Measurements from ENCODE around the gene RHBDD1.
A peak's percentile ranks its signal among the peaks of the same experiment; 100 is the strongest.

RHBDD1 gene

DNA sequence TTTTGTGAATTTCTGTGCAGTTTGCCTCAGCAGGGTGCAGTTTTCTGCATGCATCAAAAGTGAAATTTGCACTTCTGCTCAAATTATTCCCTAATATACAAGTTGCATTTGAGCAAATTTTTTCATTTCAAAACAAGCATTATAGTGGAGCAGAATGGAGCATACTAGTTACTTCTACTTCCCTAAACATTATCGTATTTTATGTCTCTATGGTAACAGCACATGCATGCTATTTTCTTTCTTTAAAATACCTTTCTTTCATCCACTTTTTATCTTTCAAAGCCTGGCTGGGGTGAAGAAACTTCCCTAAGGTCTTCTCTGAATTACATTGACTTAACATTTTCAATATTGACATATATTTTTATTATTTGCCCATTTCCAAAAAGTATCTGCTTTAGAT lies 11.2 kb downstream of the RHBDD1 start:
- DNase-seq = no peak

DNA sequence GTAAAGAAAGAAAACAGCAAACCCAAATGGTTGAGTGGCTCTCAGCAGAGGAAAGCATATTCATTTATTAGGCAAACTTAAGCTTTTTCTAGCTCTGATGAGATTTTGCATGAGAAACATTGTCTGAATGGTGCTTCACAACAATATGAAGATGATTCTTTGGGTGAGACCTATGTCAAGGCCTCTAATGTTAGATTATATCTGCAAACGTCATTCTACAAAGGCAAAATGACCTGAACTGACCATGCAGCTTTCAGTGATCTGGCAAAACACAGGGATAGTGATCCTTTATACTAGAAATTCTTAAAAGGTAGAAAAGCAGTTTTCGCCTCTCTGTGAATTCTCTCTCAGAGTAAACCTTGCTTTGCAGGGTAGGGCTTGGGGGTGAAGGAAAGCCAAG lies 11.7 kb downstream of the RHBDD1 start:
- DNase-seq = no peak

DNA sequence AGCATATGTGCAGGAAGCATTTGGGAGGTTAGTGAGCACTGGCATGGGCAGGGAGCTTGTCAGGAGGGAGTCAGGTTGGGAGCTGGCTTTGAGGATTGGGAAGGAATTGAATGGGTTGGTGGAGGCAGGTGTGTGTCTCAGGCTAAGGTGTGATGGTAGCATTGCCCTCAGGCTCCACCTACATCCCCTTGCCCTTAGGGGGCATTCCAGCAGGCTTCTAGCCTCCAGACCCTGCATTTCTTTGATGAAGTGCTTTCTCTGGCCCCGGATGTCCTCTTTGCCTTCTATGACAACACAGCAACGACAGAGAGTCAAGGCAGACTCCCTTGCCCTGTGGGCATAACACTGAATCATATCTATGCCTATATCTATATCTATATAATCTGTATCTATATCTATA lies 13.5 kb downstream of the RHBDD1 start:
- DNase-seq = no peak

DNA sequence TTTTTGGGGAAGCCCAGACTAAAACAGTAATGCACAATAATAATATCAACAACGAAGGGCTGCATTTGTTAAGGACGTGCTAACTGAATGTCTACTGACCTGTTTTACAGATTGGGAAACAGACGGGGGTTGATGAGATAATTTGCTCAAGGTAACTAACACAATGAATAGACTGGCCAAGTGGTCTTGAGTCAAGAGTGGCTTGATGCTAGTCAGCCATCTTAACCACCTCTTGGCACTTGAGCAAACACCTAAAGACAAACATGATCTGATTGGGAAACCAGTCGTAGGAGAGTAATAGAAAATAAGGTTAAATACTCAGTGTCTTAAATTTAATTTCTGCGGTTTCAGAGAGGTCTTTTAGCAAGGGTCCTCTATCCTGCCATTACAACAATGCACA lies 14.2 kb downstream of the RHBDD1 start:
- no peak for DNase-seq

DNA sequence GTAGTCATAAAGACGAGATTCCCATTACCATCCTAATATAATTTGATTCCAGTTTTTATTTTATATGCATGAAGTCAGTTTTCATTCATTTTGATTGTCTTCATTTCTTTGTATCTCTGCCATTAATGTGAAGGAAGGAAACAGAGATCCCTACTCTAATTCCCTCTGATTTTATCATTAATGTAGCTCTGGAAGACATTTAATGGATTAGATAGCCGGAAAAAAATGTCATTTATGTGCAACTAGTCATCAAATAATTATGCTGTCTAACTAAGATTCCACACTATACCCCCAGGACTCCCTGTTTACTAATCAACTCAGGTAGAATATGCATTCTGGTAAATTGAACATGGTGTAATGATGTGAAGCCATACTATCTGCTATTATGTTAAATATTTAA lies 19.9 kb downstream of the RHBDD1 start:
- no peak for DNase-seq

DNA sequence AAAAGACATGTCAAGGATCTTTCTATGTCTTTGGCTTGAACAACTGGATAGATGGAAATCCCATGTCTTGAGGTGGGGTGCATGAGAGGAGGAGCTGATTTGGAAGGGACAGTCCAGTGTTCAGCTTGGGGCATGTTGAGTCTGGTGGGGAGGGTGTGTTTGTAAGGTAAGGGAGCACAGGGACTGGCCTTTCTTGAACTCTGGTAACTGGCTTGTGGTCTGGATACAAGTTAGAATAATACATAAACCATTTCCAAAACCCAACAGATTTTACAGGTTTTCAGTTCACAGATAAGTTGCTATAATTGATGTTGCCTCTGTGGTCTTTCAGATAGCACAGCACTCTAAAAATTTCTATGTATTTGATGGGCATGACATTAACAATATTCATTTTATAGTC lies 24.2 kb downstream of the RHBDD1 start:
- no peak for DNase-seq

DNA sequence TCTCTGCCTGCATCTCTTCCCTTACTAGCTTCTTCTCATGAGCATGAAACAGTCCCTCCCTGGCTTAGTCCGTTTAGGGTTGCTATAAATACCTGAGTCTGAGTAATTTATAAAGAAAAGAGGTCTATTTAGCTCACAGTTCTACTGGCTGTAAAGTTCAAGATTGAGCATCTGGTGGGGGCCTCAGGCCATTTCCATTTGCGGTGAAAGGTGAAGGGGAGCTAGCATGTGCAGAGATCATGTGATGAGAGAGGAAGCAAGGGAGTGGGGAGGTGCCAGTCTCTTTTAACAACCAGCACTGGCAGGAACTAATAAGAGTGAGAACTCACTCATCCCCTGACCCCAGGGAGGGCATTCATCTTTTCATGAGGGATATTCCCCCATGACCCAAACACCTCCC lies 26.8 kb downstream of the RHBDD1 start:
- DNase-seq = no peak

DNA sequence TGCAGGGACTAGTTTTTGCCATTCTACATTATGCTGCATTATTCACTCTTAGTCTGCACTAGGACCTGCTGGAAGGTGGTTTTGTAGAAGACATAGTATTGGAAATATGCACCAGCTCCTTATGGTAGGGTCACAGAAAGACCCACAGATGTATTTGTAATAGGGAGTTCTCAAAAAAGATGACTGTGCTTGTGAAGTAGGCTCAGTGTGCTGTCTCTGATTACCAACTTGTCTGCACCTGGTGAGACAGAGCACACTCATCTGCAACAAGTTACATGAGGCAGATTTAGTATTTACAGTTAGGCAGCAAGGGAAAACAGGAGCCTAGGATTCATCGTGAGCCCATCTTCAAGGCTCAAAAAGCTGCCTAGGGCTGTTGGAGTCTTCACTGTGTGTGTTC lies 29.4 kb downstream of the RHBDD1 start:
- no peak for DNase-seq

DNA sequence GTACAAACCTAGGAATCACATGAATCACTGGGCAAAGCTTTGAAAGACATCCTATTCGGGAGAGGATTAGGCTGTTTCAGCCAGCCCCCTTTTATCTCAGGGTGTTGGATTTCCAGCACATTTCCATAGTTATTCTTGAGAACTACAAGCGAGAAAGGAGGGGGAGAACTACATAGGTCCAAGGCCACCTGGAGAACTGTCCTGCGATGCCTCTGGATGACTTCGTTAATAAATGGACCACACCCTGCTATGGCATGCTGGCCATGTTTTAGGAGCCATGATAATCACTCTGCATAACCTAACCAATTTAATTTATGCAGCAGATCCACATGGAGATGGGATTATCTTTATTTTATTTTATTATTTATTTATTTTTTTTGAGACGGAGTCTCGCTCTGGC lies 29.9 kb downstream of the RHBDD1 start:
- no peak for DNase-seq

DNA sequence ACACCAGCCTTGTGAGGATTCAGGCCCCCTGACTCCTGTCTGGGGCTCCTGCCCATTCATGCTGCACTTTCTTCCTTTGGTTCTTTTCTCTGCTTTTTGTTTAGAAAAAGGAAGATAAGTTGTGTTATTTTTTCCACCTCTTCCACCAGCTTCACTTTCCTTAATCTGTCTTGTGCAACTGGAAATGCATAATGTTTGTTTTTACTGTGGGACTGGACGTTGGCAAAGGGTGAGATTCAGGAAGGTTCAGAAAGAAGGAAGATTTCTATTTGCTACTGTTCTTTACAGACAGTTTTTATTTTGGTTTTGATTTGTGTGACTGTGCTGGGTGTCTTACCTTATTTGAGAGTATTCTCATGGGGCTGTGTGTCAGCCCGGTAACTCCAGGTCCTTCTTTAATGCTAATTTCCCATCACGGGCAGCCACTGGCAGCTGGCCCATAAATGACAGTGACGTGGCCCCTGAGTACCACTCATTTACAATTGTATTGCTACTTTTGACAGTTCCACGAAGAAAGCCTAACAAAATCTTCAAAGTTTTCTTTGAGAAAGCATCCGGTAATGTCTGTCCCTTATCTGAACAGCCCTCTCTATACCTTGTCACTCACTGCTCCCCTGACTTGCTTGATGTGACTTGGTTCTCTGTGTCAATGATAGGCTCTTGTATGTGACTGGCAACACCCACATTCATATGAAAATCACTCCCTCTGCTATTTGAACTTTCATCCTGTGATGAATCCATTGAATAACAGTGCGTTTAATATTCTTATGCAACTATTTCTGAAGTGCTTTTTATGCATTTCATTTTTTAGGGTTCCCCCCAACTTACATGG lies 32.7 kb downstream of the RHBDD1 start:
- no peak for DNase-seq

DNA sequence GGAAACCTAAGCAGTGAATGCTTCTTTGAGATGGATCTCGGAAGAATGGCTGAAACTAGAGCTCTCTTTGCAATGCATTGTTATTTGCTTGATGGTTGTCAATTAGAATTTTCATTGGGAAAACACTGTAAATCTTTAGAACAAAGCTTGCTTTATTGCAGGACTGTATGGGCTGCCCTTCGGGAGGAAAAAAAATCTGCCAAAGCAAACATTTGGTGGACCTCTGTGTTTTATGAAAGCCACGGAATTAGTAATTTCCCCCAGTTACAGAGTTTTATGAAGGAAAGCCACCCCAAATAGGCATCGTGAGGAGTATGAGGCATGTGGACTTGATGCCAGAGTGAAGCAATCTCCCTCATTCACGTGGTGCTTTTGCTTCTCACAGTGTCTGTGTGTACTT lies 33.5 kb downstream of the RHBDD1 start:
- DNase-seq = no peak

DNA sequence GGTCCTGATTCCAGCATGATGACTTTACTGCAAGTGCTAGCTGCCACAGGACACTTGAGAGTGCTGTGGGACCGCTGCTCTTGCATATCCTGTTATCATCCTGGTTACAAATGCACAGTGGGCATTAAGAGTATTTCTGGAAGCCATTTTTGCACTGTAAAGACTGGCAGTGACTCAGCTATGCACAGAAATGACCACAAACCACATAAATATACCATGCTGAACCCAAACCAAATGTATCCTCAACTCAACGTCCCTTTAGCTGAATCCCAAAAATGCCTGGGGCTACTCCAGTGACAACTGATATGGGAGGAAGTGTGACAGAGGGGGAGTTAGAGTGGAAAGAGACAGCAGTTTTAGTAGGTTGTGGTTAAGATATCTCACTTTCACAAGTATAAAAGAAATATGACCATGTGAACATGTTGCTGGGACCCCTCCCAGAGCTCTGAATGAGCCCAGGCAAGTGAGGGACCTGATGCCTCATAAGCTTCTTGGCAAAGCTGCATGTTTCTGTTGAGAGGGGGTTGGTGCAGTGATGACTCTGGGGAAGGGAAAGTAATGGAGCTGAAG lies 37.3 kb downstream of the RHBDD1 start:
- peak; percentile 77 for DNase-seq

DNA sequence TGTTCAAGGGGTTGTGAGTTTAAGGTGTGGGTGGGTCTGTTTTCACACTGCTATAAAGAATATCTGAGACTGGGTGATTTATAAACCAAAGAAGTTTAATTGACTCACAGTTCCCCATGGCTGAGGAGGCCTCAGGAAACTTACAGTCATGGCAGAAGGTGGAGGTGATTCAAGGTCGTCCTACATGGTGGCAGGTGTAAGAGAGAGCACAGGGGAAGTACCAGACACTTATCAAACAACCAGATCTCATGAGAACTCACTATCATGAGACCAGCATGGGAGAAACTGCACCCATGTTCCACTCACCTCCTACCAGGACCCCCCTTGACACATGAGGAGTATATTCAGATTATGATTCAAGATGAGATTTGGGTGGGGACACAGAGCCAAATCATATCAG lies 38.0 kb downstream of the RHBDD1 start:
- no peak for DNase-seq

DNA sequence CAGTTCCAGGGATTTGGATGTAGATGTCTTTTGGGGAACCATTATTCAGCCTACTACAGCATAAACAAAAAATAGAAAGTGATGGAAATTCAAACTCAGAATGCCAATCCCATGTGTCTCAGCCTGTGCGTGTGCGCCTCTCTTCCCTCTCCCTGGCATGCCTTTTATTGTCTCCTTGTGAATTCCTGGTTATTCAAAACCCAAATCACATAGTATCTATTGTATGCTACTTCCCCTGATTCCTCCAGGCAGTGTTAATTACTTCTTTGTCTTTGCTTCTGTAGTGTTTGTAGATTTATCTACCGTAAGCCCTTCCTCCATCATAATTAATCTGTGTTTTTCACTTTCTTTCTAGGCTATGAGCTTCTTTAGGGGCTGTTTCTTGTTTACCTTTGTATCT lies 38.9 kb downstream of the RHBDD1 start:
- DNase-seq = no peak

DNA sequence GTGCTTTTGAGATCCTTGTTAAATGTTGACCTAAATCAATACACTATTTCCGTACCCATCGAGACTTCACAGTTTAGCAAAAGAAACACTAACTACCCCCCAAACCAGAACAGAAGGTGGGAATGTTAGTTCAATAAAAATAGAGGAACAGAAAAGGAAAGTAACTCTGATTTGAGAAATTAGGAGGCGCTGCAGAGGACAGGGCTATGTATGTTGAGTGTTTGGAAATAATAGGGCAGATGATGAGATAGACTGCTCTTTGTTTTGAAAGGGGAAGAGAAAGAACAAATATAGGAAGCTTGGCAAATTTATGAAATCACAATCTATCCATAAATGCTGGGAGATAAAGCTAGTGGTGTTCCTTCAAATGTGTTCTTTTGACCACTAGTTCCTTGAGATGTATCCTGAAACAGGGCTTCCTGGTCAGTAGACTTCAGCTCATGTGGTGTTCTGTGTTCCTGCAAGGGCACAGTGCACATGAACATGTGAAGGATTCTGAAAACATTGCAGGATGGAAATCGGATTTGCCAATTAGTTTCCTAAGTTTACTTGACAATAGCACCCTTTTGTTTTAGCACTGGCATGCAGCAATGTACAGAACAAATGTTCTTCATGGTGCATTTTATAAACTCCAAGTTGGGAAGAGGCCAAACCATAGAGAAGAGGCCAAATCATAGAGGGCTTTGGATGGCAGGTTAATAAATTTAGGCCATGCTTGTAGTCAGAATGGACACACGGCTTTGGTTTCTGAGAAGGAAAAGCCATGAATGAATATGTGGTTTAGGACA lies 39.8 kb downstream of the RHBDD1 start:
- no peak for DNase-seq

DNA sequence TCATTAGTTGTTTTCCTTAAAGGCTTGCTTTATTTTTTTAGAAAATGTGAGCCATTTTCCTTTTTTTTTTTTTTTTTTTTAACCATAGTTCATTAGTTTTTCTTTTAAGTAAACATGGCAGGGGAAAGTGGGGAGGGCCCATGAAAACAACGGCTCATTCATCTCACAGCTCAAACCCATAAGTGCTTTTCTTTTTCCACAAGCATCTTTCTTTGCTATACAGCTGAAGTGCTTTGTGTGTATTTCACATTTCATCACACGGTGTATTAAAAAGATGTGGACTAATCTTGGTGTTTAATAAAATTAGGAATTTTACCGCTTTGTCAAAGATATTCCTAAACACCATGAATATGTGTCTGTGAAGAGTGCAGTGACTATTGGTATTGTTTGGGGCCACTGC lies 41.6 kb downstream of the RHBDD1 start:
- no peak for DNase-seq

DNA sequence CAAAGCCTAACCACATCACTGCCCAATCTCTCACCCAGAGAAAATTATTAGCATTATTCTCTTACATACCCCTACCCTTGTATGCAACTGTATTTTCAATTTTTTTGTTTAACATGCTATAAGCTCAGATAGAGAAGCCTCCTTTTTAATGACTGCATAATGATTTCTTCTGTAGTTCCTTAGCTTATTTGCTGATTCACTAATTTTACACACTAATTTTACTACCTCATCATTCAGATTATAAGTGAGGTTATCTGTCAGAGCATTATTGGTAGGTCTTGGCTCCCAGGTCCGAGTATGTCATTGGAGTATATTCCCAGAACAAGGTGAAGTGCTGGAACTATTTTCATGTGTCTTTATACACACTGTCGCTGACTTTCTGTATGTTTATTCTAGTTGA lies 45.4 kb downstream of the RHBDD1 start:
- no peak for DNase-seq

DNA sequence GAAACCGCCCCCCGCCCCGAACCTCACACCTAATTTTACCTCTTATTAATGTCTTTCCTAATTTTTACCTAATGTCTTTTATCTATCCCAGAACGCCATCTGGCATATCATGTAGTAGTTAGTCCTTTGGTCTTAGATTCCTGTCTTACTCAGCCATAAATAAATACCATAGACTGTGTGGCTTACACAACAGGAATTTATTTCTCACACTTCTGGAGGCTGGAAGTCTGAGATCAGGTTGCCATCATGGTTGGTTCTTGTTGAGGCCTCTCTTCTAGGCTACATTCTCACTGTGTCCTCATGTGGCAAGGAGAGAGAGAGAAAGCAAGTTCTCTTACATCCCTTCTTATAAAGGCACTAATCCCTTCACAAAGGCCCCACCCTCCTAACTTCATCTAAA lies 46.8 kb downstream of the RHBDD1 start:
- peak; percentile 28 for DNase-seq

DNA sequence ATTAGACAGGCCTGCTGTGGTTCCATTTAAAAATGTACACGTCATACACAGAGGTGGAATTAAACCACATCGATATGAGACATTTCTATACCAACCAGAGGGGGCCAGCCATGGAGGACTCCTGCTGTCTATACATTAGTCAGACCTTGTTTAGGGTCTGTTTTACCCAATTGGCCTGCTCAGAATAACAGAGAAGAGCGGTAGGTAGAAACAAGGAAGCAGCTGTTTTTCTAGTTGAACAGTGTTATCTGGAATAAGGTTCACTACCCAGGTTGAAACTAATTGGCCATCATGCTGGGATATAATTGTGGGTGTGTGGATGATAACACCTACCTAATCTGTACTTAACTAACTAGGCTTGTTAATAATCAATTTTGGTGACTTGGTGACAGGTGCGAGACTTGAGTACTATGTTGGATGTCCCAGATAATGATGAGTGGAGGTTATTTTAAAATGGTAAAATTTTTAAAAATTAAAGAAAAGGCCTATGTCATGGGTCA lies 47.5 kb downstream of the RHBDD1 start:
- no peak for DNase-seq

DNA sequence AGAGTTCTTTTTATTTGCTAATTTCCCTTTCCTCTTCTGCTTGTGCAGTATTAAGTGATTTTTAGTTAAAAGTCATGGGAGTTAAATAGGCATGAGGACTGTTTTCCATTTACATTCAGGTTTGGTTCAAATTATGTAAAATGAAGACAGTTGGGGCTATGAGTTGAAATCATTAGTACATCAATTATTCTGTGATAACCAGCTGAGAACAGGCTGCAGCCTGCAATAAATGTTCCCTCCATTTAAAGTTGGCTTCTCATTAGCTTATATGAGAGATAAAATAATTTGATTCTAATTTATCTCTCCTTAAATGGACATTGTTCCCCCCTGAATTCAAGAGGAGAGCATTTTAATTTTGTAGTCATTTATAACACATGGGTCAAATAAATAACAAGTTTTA lies 48.3 kb downstream of the RHBDD1 start:
- DNase-seq = no peak

DNA sequence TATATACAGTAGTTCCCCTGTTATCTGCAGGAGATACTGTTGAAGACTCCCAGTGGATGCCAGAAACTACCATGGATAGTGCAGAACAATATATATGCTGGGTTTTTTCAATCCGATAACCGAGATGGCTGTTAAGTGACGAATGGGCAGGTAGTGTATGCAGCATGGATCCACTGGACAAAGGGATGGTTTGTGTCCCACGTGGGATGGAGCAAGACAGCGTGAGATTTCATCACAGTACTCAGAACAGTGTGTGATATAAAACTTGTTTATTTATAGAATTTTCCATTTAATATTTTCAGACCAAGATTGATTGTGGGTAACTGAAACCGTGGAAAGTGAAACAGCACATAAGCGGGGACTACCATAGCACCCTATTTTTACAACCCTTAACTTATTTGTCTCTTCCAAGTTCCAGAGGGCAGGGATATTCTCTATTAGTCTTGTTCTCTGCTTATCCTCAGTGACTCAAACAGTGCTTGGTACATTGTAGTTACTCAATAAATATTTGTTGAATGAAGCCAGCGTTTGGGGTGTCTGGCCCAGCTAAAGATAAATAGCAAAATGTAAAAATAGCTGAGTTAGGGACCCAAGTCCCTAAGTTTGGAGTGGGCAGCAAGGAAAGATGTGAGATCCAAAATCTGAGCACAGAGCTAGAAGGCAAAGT lies 50.0 kb downstream of the RHBDD1 start:
- DNase-seq = no peak

DNA sequence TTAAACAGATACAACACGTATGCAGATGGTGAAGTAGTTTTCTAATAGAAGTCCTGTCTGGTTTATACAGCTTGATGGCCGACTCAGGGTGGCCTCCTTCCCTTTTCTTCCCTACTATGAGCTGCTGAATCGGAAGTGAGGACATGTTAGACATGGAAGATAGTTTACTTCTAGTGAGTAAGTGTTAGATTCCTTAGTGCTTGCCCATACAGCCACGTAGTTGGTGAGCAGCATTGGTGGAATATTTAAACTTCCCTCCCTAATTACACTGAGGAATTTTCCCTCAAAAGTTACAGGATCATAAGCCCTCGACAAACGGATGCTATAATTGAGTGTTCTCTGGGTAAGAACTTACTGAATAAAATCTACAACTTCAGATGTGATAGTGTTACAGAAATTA lies 52.1 kb downstream of the RHBDD1 start:
- DNase-seq = peak; percentile 92

DNA sequence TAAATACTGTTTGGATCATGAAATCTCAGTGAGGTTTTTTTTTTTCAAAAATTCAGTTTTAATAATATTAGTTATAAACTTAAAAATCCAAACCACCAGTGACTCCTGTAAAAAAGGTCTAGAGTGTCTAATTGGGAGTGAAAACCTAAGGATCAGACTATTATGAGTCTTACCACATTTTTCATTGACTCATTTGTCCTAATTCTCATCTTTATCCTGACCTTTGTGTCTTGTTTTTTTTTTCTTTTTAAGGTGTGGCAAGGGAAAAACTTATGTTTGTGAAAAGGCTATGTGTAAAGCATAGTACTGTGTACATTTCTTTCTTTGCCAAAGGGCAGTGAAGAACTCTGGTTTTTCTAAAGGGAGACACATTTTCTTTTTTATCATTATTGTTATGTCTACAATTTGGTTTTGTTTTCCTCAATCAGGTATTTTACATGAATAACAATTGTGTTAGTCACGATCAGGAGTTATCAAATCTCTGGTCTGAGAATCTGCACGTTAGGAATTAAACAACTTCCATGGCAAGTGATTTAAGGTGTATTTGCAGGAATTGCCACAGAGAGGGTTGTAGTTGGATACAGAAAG lies 52.6 kb downstream of the RHBDD1 start:
- no peak for DNase-seq
